Activated T-cell treated with anti-CD3 and anti-CD28 coated beads, Interleukin-2, amount 50 U/mL, for 1 hour (primary cell): ENCODE results near the gene COQ10B.

ENCODE experiments used
- DNase-seq: peaks from one replicate; pipeline ENCODE4 v3.0.0-alpha.2; 2020

Gene COQ10B

GRCh38 chr2:197502685-197503084, 49.3 kb downstream of the COQ10B start:
- DNase-seq, result no peak

GRCh38 chr2:197504000-197504399, 50.6 kb downstream of the COQ10B start:
- no peak for DNase-seq

GRCh38 chr2:197504512-197504911, 51.2 kb downstream of the COQ10B start:
- no peak for DNase-seq

GRCh38 chr2:197506658-197507057, 53.3 kb downstream of the COQ10B start:
- no peak for DNase-seq

- DNase-seq, result no peak
Measured at GRCh38 chr2:197513915-197514314, 60.6 kb downstream of the COQ10B start.

- DNase-seq, result no peak
Measured at GRCh38 chr2:197514754-197515153, 61.4 kb downstream of the COQ10B start.

- no peak for DNase-seq
Measured at GRCh38 chr2:197515315-197515738, 62.0 kb downstream of the COQ10B start.

GRCh38 chr2:197515739-197516392, 62.5 kb downstream of the COQ10B start, which contains the start of gene MOB4:
TSS of gene MOB4 (plus strand) at chr2:197516066. CDS start at chr2:197516087, 21 bp downstream.
- DNase-seq, result peak; percentile 94

GRCh38 chr2:197516393-197516761, 63.0 kb downstream of the COQ10B start:
- DNase-seq, result no peak

- no peak for DNase-seq
Measured at GRCh38 chr2:197517150-197517549, 63.8 kb downstream of the COQ10B start.
